ENCODE data around the gene TRAF3IP1. TPM values are rescaled to one million over a fixed set of nuclear protein-coding genes. Genes with fewer than 3 reads are reported as not detected.

Gene TRAF3IP1
- total and polyA plus RNA-seq, 2 of the 13 experiments (the other 11 are each of a cell fraction or from before 2014, with no cell fraction given) = 4.1 to 12.9 TPM

GRCh38 chr2:238285653-238286082 is 34.6 kb upstream of the TRAF3IP1 start (continued):
- peak; percentile 56 for TF ChIP-seq RERE (CRISPR knock-in tag; IDR thresholded peaks at IDR 0.05; ENCODE audit: low read depth)
- TF ChIP-seq, protein P1, sequence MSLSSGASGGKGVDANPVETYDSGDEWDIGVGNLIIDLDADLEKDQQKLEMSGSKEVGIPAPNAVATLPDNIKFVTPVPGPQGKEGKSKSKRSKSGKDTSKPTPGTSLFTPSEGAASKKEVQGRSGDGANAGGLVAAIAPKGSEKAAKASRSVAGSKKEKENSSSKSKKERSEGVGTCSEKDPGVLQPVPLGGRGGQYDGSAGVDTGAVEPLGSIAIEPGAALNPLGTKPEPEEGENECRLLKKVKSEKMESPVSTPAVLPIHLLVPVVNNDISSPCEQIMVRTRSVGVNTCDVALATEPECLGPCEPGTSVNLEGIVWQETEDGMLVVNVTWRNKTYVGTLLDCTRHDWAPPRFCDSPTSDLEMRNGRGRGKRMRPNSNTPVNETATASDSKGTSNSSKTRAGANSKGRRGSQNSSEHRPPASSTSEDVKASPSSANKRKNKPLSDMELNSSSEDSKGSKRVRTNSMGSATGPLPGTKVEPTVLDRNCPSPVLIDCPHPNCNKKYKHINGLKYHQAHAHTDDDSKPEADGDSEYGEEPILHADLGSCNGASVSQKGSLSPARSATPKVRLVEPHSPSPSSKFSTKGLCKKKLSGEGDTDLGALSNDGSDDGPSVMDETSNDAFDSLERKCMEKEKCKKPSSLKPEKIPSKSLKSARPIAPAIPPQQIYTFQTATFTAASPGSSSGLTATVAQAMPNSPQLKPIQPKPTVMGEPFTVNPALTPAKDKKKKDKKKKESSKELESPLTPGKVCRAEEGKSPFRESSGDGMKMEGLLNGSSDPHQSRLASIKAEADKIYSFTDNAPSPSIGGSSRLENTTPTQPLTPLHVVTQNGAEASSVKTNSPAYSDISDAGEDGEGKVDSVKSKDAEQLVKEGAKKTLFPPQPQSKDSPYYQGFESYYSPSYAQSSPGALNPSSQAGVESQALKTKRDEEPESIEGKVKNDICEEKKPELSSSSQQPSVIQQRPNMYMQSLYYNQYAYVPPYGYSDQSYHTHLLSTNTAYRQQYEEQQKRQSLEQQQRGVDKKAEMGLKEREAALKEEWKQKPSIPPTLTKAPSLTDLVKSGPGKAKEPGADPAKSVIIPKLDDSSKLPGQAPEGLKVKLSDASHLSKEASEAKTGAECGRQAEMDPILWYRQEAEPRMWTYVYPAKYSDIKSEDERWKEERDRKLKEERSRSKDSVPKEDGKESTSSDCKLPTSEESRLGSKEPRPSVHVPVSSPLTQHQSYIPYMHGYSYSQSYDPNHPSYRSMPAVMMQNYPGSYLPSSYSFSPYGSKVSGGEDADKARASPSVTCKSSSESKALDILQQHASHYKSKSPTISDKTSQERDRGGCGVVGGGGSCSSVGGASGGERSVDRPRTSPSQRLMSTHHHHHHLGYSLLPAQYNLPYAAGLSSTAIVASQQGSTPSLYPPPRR (CRISPR knock-in tag; IDR thresholded peaks at IDR 0.05; ENCODE audit: borderline replicate concordance) = 0 out of 2 replicates have a peak, but pooled peaks have one; percentile 25
- TF ChIP-seq PCBP2 (optimal IDR thresholded peaks at IDR 0.05; ENCODE audit: low read depth, low read length, poor library complexity, severe bottlenecking) = no peak
- peak; percentile 79; the same call in 1 of the 2 replicates for TF ChIP-seq FOXO1 (CRISPR knock-in tag; IDR thresholded peaks at IDR 0.05)
- TF ChIP-seq TERF1 (CRISPR knock-in tag; IDR thresholded peaks at IDR 0.05) = no peak
- no peak for TF ChIP-seq ASH2L (IDR thresholded peaks at IDR 0.05; ENCODE audit: insufficient read length, low read depth, low read length)
- TF ChIP-seq, protein P2, sequence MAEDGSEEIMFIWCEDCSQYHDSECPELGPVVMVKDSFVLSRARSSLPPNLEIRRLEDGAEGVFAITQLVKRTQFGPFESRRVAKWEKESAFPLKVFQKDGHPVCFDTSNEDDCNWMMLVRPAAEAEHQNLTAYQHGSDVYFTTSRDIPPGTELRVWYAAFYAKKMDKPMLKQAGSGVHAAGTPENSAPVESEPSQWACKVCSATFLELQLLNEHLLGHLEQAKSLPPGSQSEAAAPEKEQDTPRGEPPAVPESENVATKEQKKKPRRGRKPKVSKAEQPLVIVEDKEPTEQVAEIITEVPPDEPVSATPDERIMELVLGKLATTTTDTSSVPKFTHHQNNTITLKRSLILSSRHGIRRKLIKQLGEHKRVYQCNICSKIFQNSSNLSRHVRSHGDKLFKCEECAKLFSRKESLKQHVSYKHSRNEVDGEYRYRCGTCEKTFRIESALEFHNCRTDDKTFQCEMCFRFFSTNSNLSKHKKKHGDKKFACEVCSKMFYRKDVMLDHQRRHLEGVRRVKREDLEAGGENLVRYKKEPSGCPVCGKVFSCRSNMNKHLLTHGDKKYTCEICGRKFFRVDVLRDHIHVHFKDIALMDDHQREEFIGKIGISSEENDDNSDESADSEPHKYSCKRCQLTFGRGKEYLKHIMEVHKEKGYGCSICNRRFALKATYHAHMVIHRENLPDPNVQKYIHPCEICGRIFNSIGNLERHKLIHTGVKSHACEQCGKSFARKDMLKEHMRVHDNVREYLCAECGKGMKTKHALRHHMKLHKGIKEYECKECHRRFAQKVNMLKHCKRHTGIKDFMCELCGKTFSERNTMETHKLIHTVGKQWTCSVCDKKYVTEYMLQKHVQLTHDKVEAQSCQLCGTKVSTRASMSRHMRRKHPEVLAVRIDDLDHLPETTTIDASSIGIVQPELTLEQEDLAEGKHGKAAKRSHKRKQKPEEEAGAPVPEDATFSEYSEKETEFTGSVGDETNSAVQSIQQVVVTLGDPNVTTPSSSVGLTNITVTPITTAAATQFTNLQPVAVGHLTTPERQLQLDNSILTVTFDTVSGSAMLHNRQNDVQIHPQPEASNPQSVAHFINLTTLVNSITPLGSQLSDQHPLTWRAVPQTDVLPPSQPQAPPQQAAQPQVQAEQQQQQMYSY (CRISPR knock-in tag; IDR thresholded peaks at IDR 0.05) = no peak
- TF ChIP-seq, protein P3, sequence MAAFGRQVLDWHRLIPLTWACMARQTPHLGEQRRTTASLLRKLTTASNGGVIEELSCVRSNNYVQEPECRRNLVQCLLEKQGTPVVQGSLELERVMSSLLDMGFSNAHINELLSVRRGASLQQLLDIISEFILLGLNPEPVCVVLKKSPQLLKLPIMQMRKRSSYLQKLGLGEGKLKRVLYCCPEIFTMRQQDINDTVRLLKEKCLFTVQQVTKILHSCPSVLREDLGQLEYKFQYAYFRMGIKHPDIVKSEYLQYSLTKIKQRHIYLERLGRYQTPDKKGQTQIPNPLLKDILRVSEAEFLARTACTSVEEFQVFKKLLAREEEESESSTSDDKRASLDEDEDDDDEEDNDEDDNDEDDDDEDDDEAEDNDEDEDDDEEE (CRISPR knock-in tag; IDR thresholded peaks at IDR 0.05) = no peak
- TF ChIP-seq SCMH1 (CRISPR knock-in tag; IDR thresholded peaks at IDR 0.05; ENCODE audit: borderline replicate concordance) = no peak
- TF ChIP-seq U2AF2 (IDR thresholded peaks at IDR 0.05; ENCODE audit: low read depth, low read length) = no peak
